ENCODE data around the gene INSRR.

Gene INSRR

DNA sequence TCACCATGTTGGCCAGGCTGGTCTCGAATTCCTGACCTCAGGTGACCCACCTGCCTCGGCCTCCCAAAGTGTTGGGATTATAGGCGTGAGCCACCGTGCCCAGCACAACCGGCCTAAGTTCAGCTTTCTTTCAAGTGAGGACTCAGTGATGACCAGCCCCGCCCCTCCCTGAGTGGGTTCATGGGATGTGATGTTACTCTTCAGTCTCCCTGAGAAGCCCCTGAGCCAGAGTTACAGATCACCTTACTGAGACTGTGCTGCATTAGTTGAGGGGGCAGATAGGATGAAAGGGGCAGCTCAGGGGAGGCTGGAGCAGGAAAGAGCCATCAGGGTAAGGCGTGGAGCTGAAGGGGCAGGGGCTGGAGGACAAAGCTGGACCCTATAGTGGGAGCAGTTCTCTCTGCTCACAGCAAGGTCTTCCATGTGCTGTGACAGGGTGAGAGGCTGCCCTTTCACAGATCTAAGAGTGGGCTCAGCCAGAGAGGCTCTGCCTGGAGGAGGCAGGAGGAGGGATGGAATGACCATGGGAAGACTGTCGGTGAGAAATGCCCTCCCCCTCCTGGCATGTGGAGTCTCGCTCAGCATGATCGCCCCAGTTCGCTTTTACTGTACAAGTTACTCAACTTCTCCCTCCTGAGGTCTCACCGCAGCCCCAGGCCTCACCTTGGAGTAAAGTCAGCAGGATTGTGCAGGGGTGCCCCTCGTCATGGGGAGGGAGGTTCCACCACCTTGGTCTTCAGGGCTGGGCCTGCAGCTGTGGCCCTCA lies 55.6 kb downstream of the INSRR start:
- DNase-seq: no peak

DNA sequence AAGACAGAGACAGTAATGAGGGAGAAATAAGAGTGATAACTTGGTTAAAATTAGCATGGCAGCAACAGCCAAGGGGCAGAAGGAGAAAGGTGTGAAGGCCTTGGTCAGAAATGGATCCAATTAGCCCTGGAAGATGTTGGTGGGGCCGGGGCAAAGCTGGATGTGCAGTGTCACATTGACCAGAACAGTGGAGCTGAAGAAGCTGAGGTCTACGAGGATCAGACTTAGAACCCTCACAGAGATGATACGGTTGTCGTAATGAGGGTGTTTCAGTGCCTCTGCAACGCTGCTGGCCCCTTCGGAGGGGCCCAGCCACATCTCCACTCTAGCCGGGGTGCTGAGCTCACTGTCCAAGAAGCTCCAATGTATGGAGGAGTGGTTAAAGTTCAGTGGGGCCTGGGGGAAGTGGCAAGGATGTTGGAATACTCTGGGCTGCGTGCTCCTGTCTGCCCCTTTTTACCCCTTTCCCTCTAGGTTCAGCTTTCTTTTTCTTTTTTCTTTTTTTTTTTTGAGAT lies 56.4 kb downstream of the INSRR start:
- no peak for DNase-seq

DNA sequence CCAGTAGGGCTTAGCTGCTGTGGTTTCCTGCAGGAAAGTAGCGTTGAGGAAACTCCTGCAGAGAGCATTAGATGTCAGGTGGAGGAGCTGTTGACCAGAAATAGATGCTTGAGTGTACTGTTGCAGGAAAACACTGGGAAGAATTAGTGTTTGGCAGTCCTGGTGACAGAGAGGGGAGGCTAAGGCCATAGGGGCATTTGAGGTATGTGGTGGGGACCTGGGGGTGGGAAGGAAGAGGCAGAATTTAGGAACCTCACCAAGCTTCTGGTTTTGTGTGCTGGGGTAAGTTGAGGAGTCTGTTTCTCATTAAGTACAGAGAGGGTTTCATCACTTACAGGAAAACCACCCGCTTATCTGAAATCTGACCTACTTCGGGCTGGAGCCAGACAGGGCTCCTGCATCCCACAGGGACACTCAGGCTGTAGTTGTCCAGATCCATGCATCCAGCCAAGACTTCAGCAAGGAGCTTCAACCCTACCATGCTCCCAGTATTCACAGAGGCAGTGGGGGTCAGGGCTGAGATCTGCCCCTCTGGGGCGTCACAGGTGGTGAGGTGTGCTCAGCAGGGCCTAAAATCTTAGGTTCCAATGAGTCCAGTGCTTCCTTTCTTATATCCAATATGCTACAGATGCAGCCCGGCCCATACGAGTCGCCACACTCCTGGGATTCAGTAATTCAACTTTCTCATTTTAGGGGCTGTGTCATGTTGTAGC lies 57.4 kb downstream of the INSRR start:
- no peak for DNase-seq

DNA sequence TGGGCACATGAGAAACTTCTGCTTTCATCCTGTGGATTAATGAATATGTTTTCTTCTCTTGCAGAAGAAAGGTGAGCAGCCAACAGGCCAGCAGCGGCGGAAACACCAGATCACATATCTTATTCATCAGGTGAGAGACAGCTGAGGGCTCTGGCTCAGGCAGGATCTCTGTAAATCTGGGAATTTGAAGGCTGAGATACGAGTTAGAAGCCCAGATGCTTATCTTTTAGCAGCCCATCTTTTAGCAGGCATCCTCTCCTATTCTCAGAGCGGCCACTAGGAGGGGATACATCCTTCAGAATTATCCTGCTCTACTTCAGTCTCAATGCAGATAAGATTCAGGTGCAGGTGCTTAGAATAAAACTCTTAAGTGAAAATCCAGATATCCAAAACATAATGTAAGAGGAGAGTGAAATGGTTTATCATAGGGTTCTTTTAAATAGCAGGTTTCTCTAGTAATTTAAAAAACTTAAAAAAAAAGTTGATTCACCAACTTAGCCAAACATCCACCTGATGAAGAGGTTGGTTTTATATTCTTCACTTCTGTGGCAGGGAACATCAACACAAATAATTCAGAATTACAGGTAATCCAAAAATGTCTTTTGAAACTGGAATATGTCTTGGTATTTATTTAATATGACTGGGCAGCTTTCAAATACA lies 61.6 kb downstream of the INSRR start:
- no peak for DNase-seq

DNA sequence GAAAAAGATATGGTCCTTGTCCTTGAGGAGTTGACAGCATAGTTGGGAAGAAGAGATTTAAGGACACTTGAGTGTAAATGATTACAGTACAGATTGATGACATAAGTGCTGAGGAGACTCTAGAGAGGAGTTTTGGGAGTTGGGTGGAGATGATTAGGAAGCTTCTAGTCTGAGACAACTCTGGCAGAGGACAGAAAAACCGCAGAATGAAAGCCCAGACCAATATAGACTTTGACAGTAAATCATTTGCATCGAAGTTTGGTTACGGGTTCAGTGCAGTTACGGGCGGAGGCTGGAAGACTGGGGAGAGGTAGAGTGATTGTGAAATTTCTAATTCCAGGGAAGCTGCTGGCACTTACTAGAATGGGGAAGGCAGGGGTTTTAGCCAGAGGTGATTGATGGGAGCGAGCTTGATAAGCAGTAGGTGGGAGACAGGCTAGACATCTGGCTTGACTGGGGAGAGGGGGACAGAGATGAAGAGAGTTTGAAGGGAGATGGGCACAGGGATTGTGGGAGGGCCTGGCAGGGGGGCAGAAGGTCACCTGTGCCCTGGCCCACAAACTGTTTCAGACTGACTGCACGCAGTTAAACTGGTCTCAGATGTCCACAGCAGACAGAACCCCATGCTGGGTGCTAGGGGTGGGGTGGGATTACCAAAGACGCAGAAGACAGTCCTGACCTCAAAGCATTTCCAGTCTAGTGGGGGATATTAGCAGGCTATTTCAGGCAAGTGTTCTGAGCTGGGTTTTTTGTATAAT lies 62.4 kb downstream of the INSRR start:
- DNase-seq: no peak

DNA sequence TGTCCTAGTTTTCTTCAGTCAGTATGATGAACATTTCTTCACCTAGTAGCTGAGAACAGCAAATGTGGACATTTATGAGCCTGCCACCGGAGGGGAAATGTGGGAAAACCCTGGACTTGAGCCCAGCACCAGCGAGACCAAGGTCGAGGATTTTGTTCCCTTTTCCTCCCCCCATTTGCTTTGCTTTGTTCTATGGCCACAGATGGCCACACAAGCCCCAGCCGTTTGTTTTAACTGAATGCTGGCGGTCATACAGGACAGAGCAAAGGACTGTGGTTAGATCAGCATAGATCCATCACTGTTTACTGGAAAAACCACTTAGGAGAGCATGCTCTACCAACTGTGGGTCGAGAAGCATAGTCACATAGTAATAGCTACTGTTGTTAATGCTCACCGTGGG lies 63.1 kb downstream of the INSRR start:
- DNase-seq: no peak

DNA sequence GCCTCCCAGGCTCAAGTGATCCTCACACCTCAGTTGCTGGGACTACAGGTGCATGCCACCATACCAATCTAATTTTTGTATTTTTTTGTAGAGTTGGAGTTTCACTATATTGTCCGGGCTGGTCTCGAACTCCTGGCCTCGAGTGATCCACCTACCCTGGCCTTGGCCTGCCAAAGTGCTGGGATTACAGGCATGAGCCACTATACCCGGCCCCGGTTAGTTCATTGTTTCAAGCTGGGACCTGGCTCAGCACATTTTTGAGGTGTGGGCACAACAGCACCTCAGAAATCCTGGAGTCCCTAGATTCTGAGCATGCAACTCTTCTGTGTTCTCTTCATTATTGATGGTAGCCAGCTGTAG lies 63.6 kb downstream of the INSRR start:
- no peak for DNase-seq

DNA sequence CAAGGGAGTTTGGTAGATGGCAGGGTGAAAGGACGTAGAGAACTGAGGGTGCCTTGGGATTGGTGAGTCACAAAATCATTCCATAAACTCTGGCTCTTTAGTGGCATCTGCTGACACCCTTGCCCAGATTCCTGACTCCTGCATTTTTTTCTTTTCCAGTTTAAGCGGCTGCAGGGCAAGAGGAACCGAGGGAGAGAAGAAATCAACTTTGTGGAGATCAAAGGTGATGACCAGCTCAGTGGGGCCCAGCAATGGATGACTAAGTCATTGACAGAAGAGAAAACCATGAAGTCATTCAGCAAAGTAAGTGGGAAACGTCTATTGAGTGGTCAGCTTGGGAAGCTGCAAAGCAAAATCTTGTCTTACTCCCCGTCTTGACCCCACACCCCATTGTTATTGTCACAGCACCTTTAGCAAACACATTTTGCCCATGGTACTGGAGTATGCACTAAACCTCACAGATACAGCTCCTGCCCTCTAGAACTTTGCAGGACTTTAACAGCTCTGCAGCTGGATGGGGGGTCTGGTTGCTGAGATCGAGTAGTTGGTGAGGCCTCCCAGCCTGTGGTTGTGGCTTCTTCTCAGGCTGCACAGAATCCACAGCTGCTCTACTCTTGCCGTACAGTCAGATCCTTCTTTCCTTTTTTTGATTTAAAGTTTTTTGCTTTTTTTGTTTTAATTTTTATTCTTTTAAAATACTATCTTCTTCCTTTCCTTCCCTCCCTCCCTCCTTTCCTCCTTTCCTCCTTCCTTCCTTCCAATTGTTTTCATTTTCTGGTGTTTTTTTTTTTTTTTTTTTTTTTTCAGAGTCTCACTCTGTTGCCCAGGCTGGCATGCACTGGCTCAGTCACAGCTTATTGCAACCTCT lies 64.2 kb downstream of the INSRR start:
- DNase-seq: no peak

Measured in stimulated activated naive CD4-positive, alpha-beta T cell treated with Interleukin-2 at 50 U/mL for 16 hours (primary cell).